K562 (cell line): ENCODE data around the gene TMEM266. TPM values are rescaled to one million over a fixed set of nuclear protein-coding genes. Genes with fewer than 3 reads are reported as not detected.

Experiments
- ATAC-seq: fragments of 200-7000 bp; cut with Tn5 transposase; 3 replicates; pipeline ENCODE4 v1.9.1; 2020; ENCODE audit warnings: moderate library complexity
- BruUV-seq: library from RNA; stranded (reverse); fragments of 400-500 nt; replicated peaks from 2 replicates; lab custom pipeline; 2021; lab: Mats Ljungman, UMichigan
- CTCF ChIA-PET: fragments of 300-600 bp; formaldehyde crosslinking; extraction: SDS; loops from one replicate; lab custom pipeline; 2021; ENCODE audit warnings: low intra/inter-chr PET ratio; lab: Yijun Ruan, JAX
- POLR2A ChIA-PET: fragments of 300-600, 350-650 bp; sonication (Branson Sonifier 250); formaldehyde crosslinking; extraction: SDS; loops from one replicate; lab custom pipeline; 2021; ENCODE audit warnings: antibody characterized with exemption, inconsistent platforms; lab: Yijun Ruan, JAX
- DNase-seq, 4 experiments: peaks; one replicate each; pipeline versions ENCODE4 v3.0.0 to v3.0.0-alpha.2; 2011 to 2018; ENCODE audit warnings: low spot score in 3 of 4, mixed read lengths in 3 of 4; ENCODE audit errors: extremely low read depth in 1 of 4
- FAIRE-seq: peaks from 2 replicates; lab custom pipeline; 2011; peaks lifted over from hg19 to GRCh38; lab: Jason Lieb, UNC
- H2AFZ ChIP-seq: 2 replicates; pipeline ENCODE4 v1.6.0; 2011; ENCODE audit warnings: low read depth, low read length, control low read depth, inconsistent platforms
- H3K27ac ChIP-seq: fragments of 200-600 bp; 3 replicates; pipeline ENCODE4 v1.8.0; 2011; ENCODE audit warnings: low read depth, mild to moderate bottlenecking, control low read depth, inconsistent platforms, low read length, moderate library complexity, mixed read lengths; ENCODE audit errors: extremely low read depth
- H3K27me3 ChIP-seq, 2 experiments: fragments of 300-600 bp in 1 of 2; 2 replicates in 1 of 2; 3 replicates in 1 of 2; pipeline versions ENCODE4 v1.6.0 to v1.8.0; 2011; ENCODE audit warnings: inconsistent platforms in 2 of 2, low read length in 2 of 2, mild to moderate bottlenecking in 1 of 2, mixed read lengths in 1 of 2, moderate library complexity in 1 of 2; ENCODE audit not compliant: control insufficient read depth in 2 of 2, insufficient read depth in 2 of 2
- H3K36me3 ChIP-seq: fragments of 300-600 bp; 3 replicates; pipeline ENCODE4 v1.8.0; 2011; ENCODE audit warnings: mild to moderate bottlenecking, low read length, inconsistent platforms; ENCODE audit not compliant: control insufficient read depth, insufficient read depth
- H3K4me1 ChIP-seq, 2 experiments: fragments of 200-600 bp in 1 of 2; replicated peaks in 1 of 2; 2 replicates in 1 of 2; 3 replicates in 1 of 2; pipeline versions ENCODE4 v1.5.1 to v1.8.0; 2011; ENCODE audit warnings: inconsistent platforms in 2 of 2, low read length in 2 of 2, mild to moderate bottlenecking in 1 of 2, mixed read lengths in 1 of 2, moderate library complexity in 1 of 2; ENCODE audit not compliant: control insufficient read depth in 2 of 2, insufficient read depth in 2 of 2
- H3K4me2 ChIP-seq: 2 replicates; pipeline ENCODE4 v1.6.1; 2011; ENCODE audit warnings: low read length, control low read depth, inconsistent platforms, mixed read lengths; ENCODE audit not compliant: insufficient read depth
- H3K4me3 ChIP-seq: fragments of 200-600 bp; sonication (generic), shearing (Covaris generic); 2 replicates; pipeline ENCODE4 v1.5.1; 2016; ENCODE audit warnings: control low read depth, inconsistent platforms
- H3K79me2 ChIP-seq: fragments of 200-600 bp; 3 replicates; pipeline ENCODE4 v1.8.0; 2011; ENCODE audit warnings: low read length, inconsistent platforms; ENCODE audit not compliant: control insufficient read depth, insufficient read depth
- H3K9ac ChIP-seq, 2 experiments: 2 replicates each; pipeline versions ENCODE4 v1.6.0 to v1.6.1; 2011; ENCODE audit warnings: low read depth in 2 of 2, low read length in 2 of 2, control low read depth in 1 of 2, inconsistent platforms in 1 of 2, mild to moderate bottlenecking in 1 of 2, mixed read lengths in 1 of 2; ENCODE audit not compliant: insufficient read depth in 1 of 2
- H3K9me1 ChIP-seq: one replicate; pipeline ENCODE4 v1.6.0; 2011; ENCODE audit warnings: inconsistent platforms, mild to moderate bottlenecking, low read length, moderate library complexity; ENCODE audit not compliant: control insufficient read depth, insufficient read depth
- H3K9me3 ChIP-seq: replicated peaks from 2 replicates; pipeline ENCODE4 v1.5.1; 2011; ENCODE audit warnings: low read depth, low read length, inconsistent platforms; ENCODE audit not compliant: control insufficient read depth, insufficient read depth
- H4K20me1 ChIP-seq: replicated peaks from 2 replicates; pipeline ENCODE4 v1.6.1; 2011; ENCODE audit warnings: low read length, inconsistent platforms, mixed read lengths; ENCODE audit not compliant: control insufficient read depth, insufficient read depth
- ZNF444 ChIP-seq: fragments of 250-450 bp; sonication (Bioruptor Pico); IDR thresholded peaks from 2 replicates; pipeline ENCODE4 v1.4.0; 2020; ENCODE audit warnings: mild to moderate bottlenecking, moderate library complexity
- WGBS: fragments of 100-300 bp; shearing (Covaris generic); methylation state at CpG from one replicate; pipeline ENCODE4 v1.1.6; 2016; ENCODE audit warnings: low coverage, mixed read lengths; ENCODE audit not compliant: insufficient coverage; ENCODE audit errors: missing lambda C conversion rate; 5-methylcytosine and 5-hydroxymethylcytosine counted together
- in situ Hi-C: fragments of 300-500 bp; cut with MboI; formaldehyde crosslinking; loops from 4 replicates; pipeline ENCODE4 v1.15.0; 2018; ENCODE audit warnings: inconsistent platforms, mixed read lengths
- intact Hi-C: fragments of 100-400 bp; cut with micrococcal nuclease; formaldehyde crosslinking; loops from 2 replicates; pipeline ENCODE4 v1.14.2; 2022
- polyA plus RNA-seq, 8 experiments: library from polyadenylated mRNA; depleted of rRNA in 4 of 8; stranded (reverse) in 5 of 8; unstranded in 3 of 8; fragments of >200 nt; fragmentation: Nextera tagmentation in 2 of 8; fragmentation: Illumina TruSeq in 1 of 8; extraction: Ambion mirVana in 2 of 8; extraction: Trizol in 1 of 8; gene quantifications; 2 replicates each; pipeline versions ENCODE4 v1.2.1 to v1.2.3, GENCODE V29; 2011 to 2014; ENCODE audit warnings: inconsistent platforms in 1 of 8, missing spikeins in 1 of 8
- total RNA-seq, 7 experiments: library from RNA; depleted of rRNA in 6 of 7; stranded (reverse); fragments of >200 nt in 6 of 7; fragmentation: Illumina TruSeq in 2 of 7; extraction: Trizol in 2 of 7; gene quantifications; 2 replicates each; pipeline versions ENCODE4 v1.2.1 to v1.2.3, GENCODE V29; 2011 to 2021; ENCODE audit warnings: low replicate concordance in 1 of 7
- TF ChIP-seq, protein P1 (sequence below): sonication (generic); formaldehyde crosslinking; IDR thresholded peaks from 2 replicates; pipeline ENCODE4 v1.8.0; 2023; ENCODE audit warnings: mild to moderate bottlenecking, missing genetic modification reagents
- TF ChIP-seq, protein P2 (sequence below): fragments of 150-350 bp; IDR thresholded peaks from 2 replicates; pipeline ENCODE4 v1.6.1; 2014; ENCODE audit warnings: low read depth, mild to moderate bottlenecking, low read length, borderline replicate concordance

The TMEM266 gene
- total and polyA plus RNA-seq, 9 of the 15 experiments (the other 6 are each of a cell fraction or from before 2014, with no cell fraction given): not detected

DNA sequence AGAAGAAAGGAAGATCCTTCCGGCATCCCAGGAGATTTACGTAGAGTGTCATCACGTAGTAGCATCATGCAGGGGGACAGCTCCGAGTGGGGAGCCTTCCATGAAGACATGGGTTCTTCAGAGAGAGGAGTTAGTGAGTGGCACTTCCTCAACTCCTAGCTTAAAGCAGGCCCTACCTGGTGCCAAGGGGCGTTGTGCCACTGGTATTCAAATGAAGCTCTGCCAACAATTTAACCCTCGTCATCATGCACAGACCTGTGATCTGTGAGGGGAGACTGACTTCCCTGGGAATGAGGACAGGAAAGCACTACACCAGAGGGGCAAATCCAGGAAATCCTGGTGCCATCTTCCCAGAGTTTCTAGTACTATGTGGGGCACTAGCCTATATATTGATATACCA, 59.0 kb downstream of the TMEM266 start:
- Histone ChIP-seq H4K20me1 (no peaks in the 10 kb centered on the region), H3K27ac (no peak overlapping the region), H3K4me2 (no peak overlapping the region), H3K9me3 (no peaks in the 10 kb centered on the region), H3K36me3 (no peaks in the 10 kb centered on the region), H3K27me3 (peaks cover 20 to 36% of the 10 kb centered on the region in 2 experiments; a peak in 4 of 5 replicates), H3K4me1 (no peaks in the 10 kb centered on the region; a peak in 1 of 5 replicates), H3K4me3 (no peak overlapping the region), H3K79me2 (no peaks in the 10 kb centered on the region), H2AFZ (no peak overlapping the region), H3K9me1 (no peaks in the 10 kb centered on the region), H3K9ac (no peak overlapping the region)
- no peak for ATAC-seq
- WGBS: 5% methylated on average over 6 of the region's 6 CpGs
- intact Hi-C loops (no loop called here), in situ Hi-C loops (loop anchor here (10.0 kb wide), 1 partner anchor 794 kb away; no protein-coding TSS in a partner anchor)
- FAIRE-seq: no peak
- BruUV-seq: no TSS peak
- no peak for DNase-seq
- TF ChIP-seq, protein P1, sequence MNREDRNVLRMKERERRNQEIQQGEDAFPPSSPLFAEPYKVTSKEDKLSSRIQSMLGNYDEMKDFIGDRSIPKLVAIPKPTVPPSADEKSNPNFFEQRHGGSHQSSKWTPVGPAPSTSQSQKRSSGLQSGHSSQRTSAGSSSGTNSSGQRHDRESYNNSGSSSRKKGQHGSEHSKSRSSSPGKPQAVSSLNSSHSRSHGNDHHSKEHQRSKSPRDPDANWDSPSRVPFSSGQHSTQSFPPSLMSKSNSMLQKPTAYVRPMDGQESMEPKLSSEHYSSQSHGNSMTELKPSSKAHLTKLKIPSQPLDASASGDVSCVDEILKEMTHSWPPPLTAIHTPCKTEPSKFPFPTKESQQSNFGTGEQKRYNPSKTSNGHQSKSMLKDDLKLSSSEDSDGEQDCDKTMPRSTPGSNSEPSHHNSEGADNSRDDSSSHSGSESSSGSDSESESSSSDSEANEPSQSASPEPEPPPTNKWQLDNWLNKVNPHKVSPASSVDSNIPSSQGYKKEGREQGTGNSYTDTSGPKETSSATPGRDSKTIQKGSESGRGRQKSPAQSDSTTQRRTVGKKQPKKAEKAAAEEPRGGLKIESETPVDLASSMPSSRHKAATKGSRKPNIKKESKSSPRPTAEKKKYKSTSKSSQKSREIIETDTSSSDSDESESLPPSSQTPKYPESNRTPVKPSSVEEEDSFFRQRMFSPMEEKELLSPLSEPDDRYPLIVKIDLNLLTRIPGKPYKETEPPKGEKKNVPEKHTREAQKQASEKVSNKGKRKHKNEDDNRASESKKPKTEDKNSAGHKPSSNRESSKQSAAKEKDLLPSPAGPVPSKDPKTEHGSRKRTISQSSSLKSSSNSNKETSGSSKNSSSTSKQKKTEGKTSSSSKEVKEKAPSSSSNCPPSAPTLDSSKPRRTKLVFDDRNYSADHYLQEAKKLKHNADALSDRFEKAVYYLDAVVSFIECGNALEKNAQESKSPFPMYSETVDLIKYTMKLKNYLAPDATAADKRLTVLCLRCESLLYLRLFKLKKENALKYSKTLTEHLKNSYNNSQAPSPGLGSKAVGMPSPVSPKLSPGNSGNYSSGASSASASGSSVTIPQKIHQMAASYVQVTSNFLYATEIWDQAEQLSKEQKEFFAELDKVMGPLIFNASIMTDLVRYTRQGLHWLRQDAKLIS (CRISPR knock-in tag): no peak
- TF ChIP-seq ZNF444 (CRISPR knock-in tag): no peak
- TF ChIP-seq, protein P2, sequence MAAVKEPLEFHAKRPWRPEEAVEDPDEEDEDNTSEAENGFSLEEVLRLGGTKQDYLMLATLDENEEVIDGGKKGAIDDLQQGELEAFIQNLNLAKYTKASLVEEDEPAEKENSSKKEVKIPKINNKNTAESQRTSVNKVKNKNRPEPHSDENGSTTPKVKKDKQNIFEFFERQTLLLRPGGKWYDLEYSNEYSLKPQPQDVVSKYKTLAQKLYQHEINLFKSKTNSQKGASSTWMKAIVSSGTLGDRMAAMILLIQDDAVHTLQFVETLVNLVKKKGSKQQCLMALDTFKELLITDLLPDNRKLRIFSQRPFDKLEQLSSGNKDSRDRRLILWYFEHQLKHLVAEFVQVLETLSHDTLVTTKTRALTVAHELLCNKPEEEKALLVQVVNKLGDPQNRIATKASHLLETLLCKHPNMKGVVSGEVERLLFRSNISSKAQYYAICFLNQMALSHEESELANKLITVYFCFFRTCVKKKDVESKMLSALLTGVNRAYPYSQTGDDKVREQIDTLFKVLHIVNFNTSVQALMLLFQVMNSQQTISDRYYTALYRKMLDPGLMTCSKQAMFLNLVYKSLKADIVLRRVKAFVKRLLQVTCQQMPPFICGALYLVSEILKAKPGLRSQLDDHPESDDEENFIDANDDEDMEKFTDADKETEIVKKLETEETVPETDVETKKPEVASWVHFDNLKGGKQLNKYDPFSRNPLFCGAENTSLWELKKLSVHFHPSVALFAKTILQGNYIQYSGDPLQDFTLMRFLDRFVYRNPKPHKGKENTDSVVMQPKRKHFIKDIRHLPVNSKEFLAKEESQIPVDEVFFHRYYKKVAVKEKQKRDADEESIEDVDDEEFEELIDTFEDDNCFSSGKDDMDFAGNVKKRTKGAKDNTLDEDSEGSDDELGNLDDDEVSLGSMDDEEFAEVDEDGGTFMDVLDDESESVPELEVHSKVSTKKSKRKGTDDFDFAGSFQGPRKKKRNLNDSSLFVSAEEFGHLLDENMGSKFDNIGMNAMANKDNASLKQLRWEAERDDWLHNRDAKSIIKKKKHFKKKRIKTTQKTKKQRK: no peak
- ChIA-PET POLR2A (interaction anchor here (1.2 kb wide), 1 partner anchor 11 kb away, joined by 3 read pairs; no protein-coding TSS in a partner anchor), CTCF (no interaction called here)
